Non-pigmented ciliary epithelial cell (primary cell): ENCODE data around the gene RUNX3.
A peak's percentile ranks its signal among the peaks of the same experiment; 100 is the strongest.
"Not testable (repeated sequence)": the region's sequence is repeated elsewhere in the genome, so short reads cannot be mapped to it uniquely, and the experiment has no call there.

Experiments used
- DNase-seq: peaks from one replicate; pipeline ENCODE4 v3.0.0-alpha.2; 2010; ENCODE audit warnings: low read depth

RUNX3 gene

GRCh38 chr1:24912376-24913273, 17.5 kb downstream of the RUNX3 start:
- no peak for DNase-seq

GRCh38 chr1:24911651-24912155, 18.4 kb downstream of the RUNX3 start:
- DNase-seq = no peak

GRCh38 chr1:24910751-24911650, 19.1 kb downstream of the RUNX3 start:
- peak; percentile 40 for DNase-seq

- no peak for DNase-seq
Observed at GRCh38 chr1:24910210-24910609, 19.9 kb downstream of the RUNX3 start.

- no peak for DNase-seq
Observed at GRCh38 chr1:24909388-24909898, 20.6 kb downstream of the RUNX3 start.

- DNase-seq = no peak
Observed at GRCh38 chr1:24908591-24909259, 21.4 kb downstream of the RUNX3 start.

GRCh38 chr1:24907587-24908294, 22.3 kb downstream of the RUNX3 start:
- not testable (repeated sequence) for DNase-seq

GRCh38 chr1:24906760-24907490, 23.2 kb downstream of the RUNX3 start:
- DNase-seq = no peak

- DNase-seq = no peak
Observed at GRCh38 chr1:24905979-24906720, 23.9 kb downstream of the RUNX3 start.

- DNase-seq = no peak
Observed at GRCh38 chr1:24905355-24905978, 24.6 kb downstream of the RUNX3 start.

GRCh38 chr1:24904731-24905354, 25.2 kb downstream of the RUNX3 start:
- DNase-seq = no peak

GRCh38 chr1:24903955-24904730, 25.9 kb downstream of the RUNX3 start:
- no peak for DNase-seq

GRCh38 chr1:24903560-24903954, 26.5 kb downstream of the RUNX3 start:
- no peak for DNase-seq

- DNase-seq = no peak
Observed at GRCh38 chr1:24903011-24903461, 27.0 kb downstream of the RUNX3 start.

GRCh38 chr1:24902471-24902891, 27.6 kb downstream of the RUNX3 start:
- DNase-seq = no peak

GRCh38 chr1:24901791-24902470, 28.1 kb downstream of the RUNX3 start:
- DNase-seq = no peak
